ENCODE results near the gene SETD6.
"Not testable (repeated sequence)": the region's sequence is repeated elsewhere in the genome, so short reads cannot be mapped to it uniquely, and the experiment has no call there.

The SETD6 gene

GRCh38 chr16:58515125-58515870 lies at the start of gene SETD6:
Gene SETD6 (plus strand): TSS chr16:58515517. CDS start chr16:58515538, 21 bp downstream.
- DNase-seq: peak; percentile 79 to 87

- no peak for DNase-seq
These were observed 49.5 kb upstream of the SETD6 start for GRCh38 chr16:58465817-58466216.

- DNase-seq: no peak
These were observed 48.9 kb upstream of the SETD6 start for GRCh38 chr16:58466396-58466795.

- DNase-seq: no peak
These were observed 47.4 kb upstream of the SETD6 start for GRCh38 chr16:58467905-58468304.

GRCh38 chr16:58471209-58471975 lies 43.9 kb upstream of the SETD6 start:
- no peak for DNase-seq

GRCh38 chr16:58472266-58472665 lies 43.1 kb upstream of the SETD6 start:
- DNase-seq: no peak

- DNase-seq: no peak
These were observed 42.5 kb upstream of the SETD6 start for GRCh38 chr16:58472827-58473226.

- no peak for DNase-seq
These were observed 41.0 kb upstream of the SETD6 start for GRCh38 chr16:58474296-58474695.

GRCh38 chr16:58475091-58475619 lies 40.2 kb upstream of the SETD6 start:
- DNase-seq: no peak

- DNase-seq: no peak
These were observed 38.5 kb upstream of the SETD6 start for GRCh38 chr16:58476791-58477190.

GRCh38 chr16:58478427-58478826 lies 36.9 kb upstream of the SETD6 start:
- no peak for DNase-seq

GRCh38 chr16:58481226-58481869 lies 34.0 kb upstream of the SETD6 start:
- no peak for DNase-seq

GRCh38 chr16:58481931-58482330 lies 33.4 kb upstream of the SETD6 start:
- no peak for DNase-seq

- DNase-seq: no peak
These were observed 30.0 kb upstream of the SETD6 start for GRCh38 chr16:58485184-58485887.

GRCh38 chr16:58487566-58488351 lies 27.6 kb upstream of the SETD6 start:
- peak; percentile 65 to 71 for DNase-seq

- DNase-seq: no peak
These were observed 26.8 kb upstream of the SETD6 start for GRCh38 chr16:58488531-58488930.

- DNase-seq: no peak
These were observed 25.3 kb upstream of the SETD6 start for GRCh38 chr16:58490065-58490464.

- not testable (repeated sequence) for DNase-seq
These were observed 24.8 kb upstream of the SETD6 start for GRCh38 chr16:58490539-58490938.

- no peak for DNase-seq
These were observed 23.3 kb upstream of the SETD6 start for GRCh38 chr16:58492066-58492465.

- DNase-seq: no peak
These were observed 22.6 kb upstream of the SETD6 start for GRCh38 chr16:58492735-58493134.

- no peak for DNase-seq
These were observed 21.4 kb upstream of the SETD6 start for GRCh38 chr16:58493756-58494431.
